ENCODE results near the gene ZBTB38.
A peak's percentile ranks its signal among the peaks of the same experiment; 100 is the strongest.

The ZBTB38 gene

DNA sequence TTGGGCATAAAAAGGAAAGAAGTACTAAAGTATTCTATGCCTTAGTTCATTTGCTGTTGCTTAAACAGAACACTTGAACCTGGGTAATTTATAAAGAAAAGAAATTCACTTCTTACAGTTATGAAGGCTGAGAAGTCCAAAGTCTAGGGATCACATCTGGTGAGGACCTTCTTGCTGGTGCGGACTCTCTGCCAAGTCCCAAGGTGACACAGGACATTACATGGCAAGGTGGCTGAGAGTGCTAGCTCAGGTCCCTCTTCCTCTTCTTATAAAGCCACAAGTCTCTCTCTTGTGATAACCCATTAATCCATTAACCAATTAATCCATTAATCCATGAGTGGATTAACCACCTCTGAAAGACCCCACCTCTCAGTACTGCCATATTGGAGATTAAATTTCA is 3.1 kb upstream of the ZBTB38 start:
- TF ChIP-seq, protein P1, sequence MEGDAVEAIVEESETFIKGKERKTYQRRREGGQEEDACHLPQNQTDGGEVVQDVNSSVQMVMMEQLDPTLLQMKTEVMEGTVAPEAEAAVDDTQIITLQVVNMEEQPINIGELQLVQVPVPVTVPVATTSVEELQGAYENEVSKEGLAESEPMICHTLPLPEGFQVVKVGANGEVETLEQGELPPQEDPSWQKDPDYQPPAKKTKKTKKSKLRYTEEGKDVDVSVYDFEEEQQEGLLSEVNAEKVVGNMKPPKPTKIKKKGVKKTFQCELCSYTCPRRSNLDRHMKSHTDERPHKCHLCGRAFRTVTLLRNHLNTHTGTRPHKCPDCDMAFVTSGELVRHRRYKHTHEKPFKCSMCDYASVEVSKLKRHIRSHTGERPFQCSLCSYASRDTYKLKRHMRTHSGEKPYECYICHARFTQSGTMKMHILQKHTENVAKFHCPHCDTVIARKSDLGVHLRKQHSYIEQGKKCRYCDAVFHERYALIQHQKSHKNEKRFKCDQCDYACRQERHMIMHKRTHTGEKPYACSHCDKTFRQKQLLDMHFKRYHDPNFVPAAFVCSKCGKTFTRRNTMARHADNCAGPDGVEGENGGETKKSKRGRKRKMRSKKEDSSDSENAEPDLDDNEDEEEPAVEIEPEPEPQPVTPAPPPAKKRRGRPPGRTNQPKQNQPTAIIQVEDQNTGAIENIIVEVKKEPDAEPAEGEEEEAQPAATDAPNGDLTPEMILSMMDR (IDR thresholded peaks at IDR 0.05; ENCODE audit: low read depth, low read length), result no peak
- DNase-seq (ENCODE audit: low read depth, low spot score), result no peak
- in situ Hi-C loops (cut with HindIII; ENCODE audit: low sequenced_read_pairs), result no loop called here
- H3K4me3 ChIP-seq (ENCODE audit: low read depth, low read length), result no peak overlapping the region

DNA sequence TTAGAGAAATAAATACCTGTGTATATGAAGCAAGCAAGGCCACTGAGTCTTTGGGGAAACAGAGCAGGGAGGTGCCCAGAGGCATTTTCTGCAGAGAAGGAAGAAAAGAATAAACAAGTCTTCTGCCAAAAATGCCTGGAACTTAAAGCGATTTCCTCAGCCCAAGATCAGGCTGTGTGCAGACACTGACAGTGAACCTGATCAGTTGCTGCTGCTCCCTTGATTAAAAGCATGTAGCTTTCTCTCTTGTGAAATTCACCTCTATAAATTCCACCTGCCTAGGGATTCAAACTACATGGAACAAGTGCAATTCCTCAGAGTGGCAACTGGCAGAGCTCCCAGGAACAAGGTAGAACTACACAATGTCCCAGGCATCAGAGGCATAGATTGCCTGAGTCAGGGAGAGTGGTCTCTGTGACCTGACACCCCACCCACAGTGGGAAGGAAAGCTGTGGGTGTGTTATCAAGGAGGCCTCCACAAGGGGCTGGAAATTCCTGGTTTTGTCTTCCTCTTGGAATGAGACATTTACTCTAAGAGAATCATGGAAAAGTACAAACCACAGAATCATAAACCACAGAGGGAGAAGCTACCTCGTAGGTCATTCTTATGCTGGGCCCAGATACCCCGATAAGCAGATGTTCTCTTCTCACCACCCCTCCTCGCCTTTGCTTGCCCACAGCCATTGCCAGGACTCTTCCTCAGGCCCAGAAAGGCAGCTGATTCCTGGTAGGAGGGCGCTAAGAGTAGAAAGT is 1.8 kb upstream of the ZBTB38 start:
- H3K4me3 ChIP-seq (ENCODE audit: low read depth, low read length), result no peak overlapping the region
- DNase-seq (ENCODE audit: low read depth, low spot score), result peak; percentile 95
- in situ Hi-C loops (cut with HindIII; ENCODE audit: low sequenced_read_pairs), result no loop called here
- TF ChIP-seq, protein P1 (IDR thresholded peaks at IDR 0.05; ENCODE audit: low read depth, low read length), result no peak

DNA sequence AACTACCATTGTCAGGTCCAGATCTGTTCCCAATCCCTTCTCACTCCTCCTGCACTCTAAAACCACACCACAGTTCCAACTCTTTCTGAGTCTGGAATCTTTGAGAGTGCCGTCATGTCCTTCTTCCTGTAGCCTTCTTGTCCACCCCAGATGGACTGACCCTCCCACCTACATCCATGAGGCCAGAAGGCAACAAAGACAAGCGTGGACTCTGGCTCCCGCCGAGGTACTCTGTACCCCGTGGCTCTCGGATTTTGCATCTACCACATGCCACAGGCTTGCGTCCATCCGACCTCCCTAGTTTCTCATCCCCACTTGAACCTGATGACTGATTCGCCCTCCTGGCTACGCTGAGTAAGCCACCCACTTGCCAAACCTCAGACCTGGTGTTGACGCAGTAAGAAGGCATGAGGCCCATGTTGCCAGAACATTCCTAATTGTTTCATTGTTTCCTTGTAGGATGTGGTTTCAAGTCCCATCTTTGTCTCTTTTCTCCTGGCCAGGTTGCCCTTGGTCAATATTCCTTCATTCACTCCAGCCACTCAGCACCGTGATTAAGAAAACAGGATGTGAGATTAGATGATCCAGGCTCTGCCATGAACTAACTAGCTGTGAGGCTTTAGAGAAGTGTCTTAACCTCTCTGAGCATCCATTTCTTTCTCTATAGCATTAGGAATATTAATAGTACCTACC is 1.1 kb upstream of the ZBTB38 start:
- in situ Hi-C loops (cut with HindIII; ENCODE audit: low sequenced_read_pairs), result no loop called here
- no peak overlapping the region for H3K4me3 ChIP-seq (ENCODE audit: low read depth, low read length)
- peak; percentile 100 for DNase-seq (ENCODE audit: low read depth, low spot score)
- TF ChIP-seq, protein P1 (IDR thresholded peaks at IDR 0.05; ENCODE audit: low read depth, low read length), result no peak

GRCh38 chr3:141368925-141369794 is 856 bp downstream of the ZBTB38 start:
- DNase-seq (ENCODE audit: low read depth, low spot score), result peak; percentile 82
- TF ChIP-seq, protein P1 (IDR thresholded peaks at IDR 0.05; ENCODE audit: low read depth, low read length), result no peak
- in situ Hi-C loops (cut with HindIII; ENCODE audit: low sequenced_read_pairs), result no loop called here
- peak overlapping the region; percentile 37 for H3K4me3 ChIP-seq (ENCODE audit: low read depth, low read length)

DNA sequence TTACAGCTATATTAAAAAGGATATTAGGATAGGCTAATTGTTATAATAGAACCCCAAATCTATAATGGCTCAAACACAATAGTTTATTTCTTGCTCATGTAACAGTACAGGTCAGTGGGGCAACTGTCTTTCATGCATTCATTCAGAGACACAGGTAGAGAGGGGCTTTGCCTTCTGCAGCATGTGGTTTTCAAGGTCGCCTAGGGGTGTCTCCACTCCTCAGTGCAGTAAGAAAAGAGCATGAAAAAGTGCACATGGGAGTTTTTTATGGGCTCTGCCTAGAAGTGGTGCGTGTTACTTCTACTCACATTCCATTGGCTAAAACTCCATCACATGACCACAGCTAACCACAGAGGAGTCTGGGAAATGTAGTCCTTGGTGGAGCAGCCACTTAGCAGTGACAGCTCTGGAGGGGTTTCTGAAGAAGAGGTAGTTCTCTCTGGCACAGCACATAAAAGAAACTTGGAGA is 1.8 kb downstream of the ZBTB38 start:
- in situ Hi-C loops (cut with HindIII; ENCODE audit: low sequenced_read_pairs), result no loop called here
- H3K4me3 ChIP-seq (ENCODE audit: low read depth, low read length), result peak overlapping the region; percentile 37
- DNase-seq (ENCODE audit: low read depth, low spot score), result peak; percentile 92
- TF ChIP-seq, protein P1 (IDR thresholded peaks at IDR 0.05; ENCODE audit: low read depth, low read length), result peak; percentile 46

GRCh38 chr3:141371882-141372281 is 3.6 kb downstream of the ZBTB38 start:
- no peak overlapping the region for H3K4me3 ChIP-seq (ENCODE audit: low read depth, low read length)
- TF ChIP-seq, protein P1 (IDR thresholded peaks at IDR 0.05; ENCODE audit: low read depth, low read length), result no peak
- in situ Hi-C loops (cut with HindIII; ENCODE audit: low sequenced_read_pairs), result no loop called here
- DNase-seq (ENCODE audit: low read depth, low spot score), result no peak

All from astrocyte of the spinal cord (primary cell).